GM12878 (cell line): ENCODE measurements around the gene TOPORS. TPM values are rescaled to one million over a fixed set of nuclear protein-coding genes. Genes with fewer than 3 reads are reported as not detected.
A peak's percentile ranks its signal among the peaks of the same experiment; 100 is the strongest.

Source experiments
- E2F4 ChIP-seq: IDR thresholded peaks from 2 replicates; pipeline ENCODE4 v1.6.1; 2012; ENCODE audit warnings: low read depth, low read length, improper control_type of control experiment
- EED ChIP-seq: sonication (generic); IDR thresholded peaks from 2 replicates; pipeline ENCODE4 v1.6.1; 2016; ENCODE audit warnings: antibody characterized with exemption, low read depth
- EZH2 ChIP-seq: IDR thresholded peaks from 2 replicates; pipeline ENCODE4 v1.6.1; 2012; ENCODE audit warnings: low read depth, mild to moderate bottlenecking, control low read depth, inconsistent platforms, low read length, borderline replicate concordance; ENCODE audit not compliant: control insufficient read depth
- KDM1A ChIP-seq: fragments of 200-600 bp; sonication (generic); IDR thresholded peaks from 2 replicates; pipeline ENCODE4 v1.6.1; 2016; ENCODE audit warnings: borderline replicate concordance
- NFIC ChIP-seq: IDR thresholded peaks from 2 replicates; pipeline ENCODE4 v1.6.1; 2012; ENCODE audit warnings: low read depth, mild to moderate bottlenecking, inconsistent platforms, low read length, moderate library complexity
- NR2C2 ChIP-seq: IDR thresholded peaks from 2 replicates; pipeline ENCODE4 v1.6.1; 2011; ENCODE audit warnings: borderline replicate concordance, low read depth; ENCODE audit not compliant: control insufficient read depth, insufficient read length
- PAX5 ChIP-seq: IDR thresholded peaks from 2 replicates; pipeline ENCODE4 v1.6.1; 2011; ENCODE audit warnings: low read depth, low read length, borderline replicate concordance
- PML ChIP-seq: IDR thresholded peaks from 2 replicates; pipeline ENCODE4 v1.6.1; 2012; ENCODE audit warnings: low read length, inconsistent platforms
- RAD21 ChIP-seq: IDR thresholded peaks from 2 replicates; pipeline ENCODE4 v1.6.1; 2011; ENCODE audit warnings: mild to moderate bottlenecking, low read depth, low read length, moderate library complexity; ENCODE audit not compliant: insufficient read depth
- RELB ChIP-seq: fragments of 450-650 bp; IDR thresholded peaks from 2 replicates; pipeline ENCODE4 v1.6.1; 2017; ENCODE audit warnings: low read depth, mild to moderate bottlenecking, moderate library complexity
- REST ChIP-seq: IDR thresholded peaks from 2 replicates; pipeline ENCODE4 v1.6.1; 2012; ENCODE audit warnings: mild to moderate bottlenecking, low read depth, low read length
- SMAD1 ChIP-seq: fragments of 450-650 bp; IDR thresholded peaks from 2 replicates; pipeline ENCODE4 v1.6.1; 2018; ENCODE audit warnings: mild to moderate bottlenecking, low read depth; ENCODE audit not compliant: partially characterized antibody
- TBL1XR1 ChIP-seq: IDR thresholded peaks from 2 replicates; pipeline ENCODE4 v1.6.1; 2012; ENCODE audit warnings: low read depth, low read length, improper control_type of control experiment
- USF2 ChIP-seq: IDR thresholded peaks from 2 replicates; pipeline ENCODE4 v1.6.1; 2011; ENCODE audit warnings: low read depth, low read length, improper control_type of control experiment, borderline replicate concordance
- ZNF207 ChIP-seq: fragments of 450-650 bp; IDR thresholded peaks from 2 replicates; pipeline ENCODE4 v1.6.1; 2014; ENCODE audit warnings: antibody characterized with exemption, mild to moderate bottlenecking, borderline replicate concordance
- ZNF24 ChIP-seq: fragments of 450-650 bp; IDR thresholded peaks from 2 replicates; pipeline ENCODE4 v1.6.1; 2017; ENCODE audit warnings: antibody characterized with exemption, mild to moderate bottlenecking
- ZNF687 ChIP-seq: fragments of 450-650 bp; IDR thresholded peaks from 2 replicates; pipeline ENCODE4 v1.6.1; 2017; ENCODE audit warnings: mild to moderate bottlenecking, moderate library complexity
- ZSCAN29 ChIP-seq: fragments of 450-650 bp; IDR thresholded peaks from 2 replicates; pipeline ENCODE4 v1.6.1; 2017; ENCODE audit warnings: mild to moderate bottlenecking, moderate library complexity
- polyA plus RNA-seq, 11 experiments: library from polyadenylated mRNA; depleted of rRNA in 4 of 11; unstranded in 6 of 11; stranded (reverse) in 5 of 11; fragments of >200 nt; fragmentation: Nextera tagmentation in 4 of 11; fragmentation: Illumina TruSeq in 1 of 11; extraction: Ambion mirVana in 4 of 11; extraction: Trizol in 1 of 11; gene quantifications; 1 replicate in 1 of 11; 2 replicates in 10 of 11; pipeline versions ENCODE4 v1.2.1 to v1.2.3, GENCODE V29; 2011 to 2016; ENCODE audit warnings: inconsistent platforms in 2 of 11, missing spikeins in 2 of 11, low read depth in 1 of 11
- total RNA-seq, 4 experiments: library from RNA; depleted of rRNA in 3 of 4; stranded (reverse); fragments of >200 nt in 3 of 4; fragmentation: Illumina TruSeq in 1 of 4; extraction: Trizol in 1 of 4; gene quantifications; 2 replicates each; pipeline versions ENCODE4 v1.2.1 to v1.2.3, GENCODE V29; 2013 to 2021

The TOPORS gene
- total and polyA plus RNA-seq, 10 of the 15 experiments (the other 5 are each of a cell fraction or from before 2014, with no cell fraction given): 6.0 to 27.8 (median 14.3) TPM

DNA sequence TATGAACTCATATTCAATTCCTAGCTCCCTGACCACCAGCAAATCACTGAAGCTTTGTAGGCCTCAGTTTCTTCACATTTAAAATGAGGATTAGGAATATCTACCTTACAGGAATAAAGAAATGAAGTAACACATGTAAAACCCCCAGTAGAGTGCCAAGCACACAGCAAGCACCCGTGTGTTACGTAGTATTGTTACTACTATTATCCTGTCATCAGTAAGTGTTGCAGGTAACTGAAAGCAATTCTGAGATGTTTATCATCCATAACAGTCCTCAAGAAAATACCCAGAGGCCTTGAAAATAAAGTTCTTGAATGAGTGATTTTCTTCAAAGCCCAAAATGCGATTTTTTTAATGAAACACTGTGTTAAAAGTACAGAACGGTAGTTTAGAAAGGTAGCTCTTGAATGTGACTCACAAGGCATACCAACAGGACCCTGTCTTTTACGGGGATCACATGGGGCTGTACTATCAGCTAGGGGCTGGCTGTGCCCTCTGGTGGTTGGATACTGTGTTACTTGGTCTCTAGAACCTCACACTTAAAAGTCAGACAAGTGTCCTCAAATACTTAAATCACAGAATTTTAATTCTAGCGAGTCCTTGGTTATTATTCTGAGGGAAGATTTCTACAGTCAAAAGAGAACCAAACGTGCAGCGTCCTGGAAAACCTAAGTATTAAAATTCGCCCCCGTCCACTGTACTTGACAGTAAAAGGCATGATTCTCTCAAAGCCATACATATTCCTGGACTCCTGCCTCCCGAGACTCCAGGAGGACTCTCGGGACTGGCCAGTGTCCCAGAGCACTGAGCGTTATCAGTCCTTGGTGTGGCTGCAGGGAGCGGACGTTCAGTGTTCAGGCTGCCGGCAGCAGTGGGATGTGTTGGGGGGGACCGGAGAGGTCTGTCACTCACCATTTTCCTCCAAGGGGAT, 19.8 kb upstream of the TOPORS start (continued):
- TF ChIP-seq ZNF687 (no peak), NFIC (no peak), SMAD1 (no peak), RAD21 (peak; percentile 74), E2F4 (no peak), EED (no peak), REST (no peak), USF2 (peak; percentile 69), NR2C2 (no peak), PAX5 (no peak), TBL1XR1 (no peak), EZH2 (no peak), KDM1A (no peak), ZNF207 (no peak), PML (no peak), ZNF24 (no peak), ZSCAN29 (no peak), RELB (no peak)
